Gastrocnemius medialis (tissue), 4 donors: ENCODE measurements around the gene FLT3LG. TPM values are rescaled to one million over a fixed set of nuclear protein-coding genes. Genes with fewer than 3 reads are reported as not detected.

Experiments used
- ATAC-seq, 2 donors: fragments of 150-250 bp; one replicate each; pipeline ENCODE4 v1.9.1; 2016
- DNase-seq, 2 donors: peaks; one replicate each; pipeline ENCODE4 v3.0.0-alpha.2; 2019
- H3K27ac ChIP-seq, 4 donors: fragments of 200-600 bp; sonication (generic); 1 replicate in 1 of 4; 2 replicates in 3 of 4; pipeline ENCODE4 v1.5.1; 2016 to 2018; ENCODE audit warnings: mild to moderate bottlenecking in 2 of 4, moderate library complexity in 1 of 4
- H3K27me3 ChIP-seq, 3 donors: fragments of 200-600 bp; sonication (generic) in 2 of 3; 1 replicate in 1 of 3; 2 replicates in 2 of 3; pipeline versions ENCODE4 v1.5.1 to v1.6.0; 2016 to 2019; ENCODE audit warnings: mild to moderate bottlenecking in 1 of 3, moderate library complexity in 1 of 3
- H3K36me3 ChIP-seq, 2 donors: fragments of 200-600 bp; sonication (generic) in 1 of 2; one replicate each; pipeline ENCODE4 v1.5.1; 2017 to 2018
- H3K4me1 ChIP-seq, 2 donors: fragments of 200-600 bp; sonication (generic) in 1 of 2; one replicate each; pipeline ENCODE4 v1.5.1; 2016 to 2017; ENCODE audit warnings: mild to moderate bottlenecking in 2 of 2
- H3K4me3 ChIP-seq, 4 donors: fragments of 200-600 bp; sonication (generic) in 3 of 4; 1 replicate in 1 of 4; 2 replicates in 3 of 4; pipeline ENCODE4 v1.5.1; 2016 to 2019; ENCODE audit warnings: mild to moderate bottlenecking in 2 of 4
- H3K9me3 ChIP-seq, 3 donors: fragments of 200-600 bp; sonication (generic) in 2 of 3; 1 replicate in 1 of 3; 2 replicates in 2 of 3; pipeline ENCODE4 v1.5.1; 2016 to 2019
- CTCF ChIP-seq, 5 experiments: fragments of 450-650 bp in 3 of 5; fragments of 200-600 bp in 2 of 5; sonication (generic) in 2 of 5; IDR thresholded peaks in 4 of 5; conservative IDR thresholded peaks in 1 of 5; 1 replicate in 4 of 5; 2 replicates in 1 of 5; pipeline ENCODE4 v1.5.1; 2016 to 2019; ENCODE audit warnings: antibody characterized with exemption in 5 of 5, mild to moderate bottlenecking in 3 of 5, moderate library complexity in 3 of 5
- POLR2A ChIP-seq, 2 donors: fragments of 450-650 bp; IDR thresholded peaks; one replicate each; pipeline ENCODE4 v1.6.1; 2017; ENCODE audit warnings: antibody characterized with exemption in 2 of 2, mild to moderate bottlenecking in 2 of 2, moderate library complexity in 2 of 2
- in situ Hi-C, 4 donors: fragments of 200-750 bp; cut with MboI; loops; one replicate each; pipeline versions ENCODE4 v1.15.0 to v1.8.0; 2017; ENCODE audit warnings: low sequenced_read_pairs in 4 of 4
- intact Hi-C: fragments of 100-400 bp; cut with DNase I; formaldehyde crosslinking; loops from one replicate; pipeline ENCODE4 v1.15.1; 2023; ENCODE audit warnings: low total_unique reads
- total RNA-seq, 4 donors: library from RNA; depleted of rRNA; stranded (reverse); fragments of >200 nt; gene quantifications; one replicate each; pipeline versions ENCODE4 v1.1.0 to v1.2.3, GENCODE V29; 2016

FLT3LG gene
- total RNA-seq, 4 donors from 2014 or later: 0.91 to 2.7 (median 1.2) TPM

- peak; percentile 80 to 84 for ATAC-seq
- Histone ChIP-seq H3K9me3 (no peaks in the 10 kb centered on the region), H3K4me1 (peaks cover 15 to 29% of the 10 kb centered on the region in 2 donors), H3K27me3 (no peaks in the 10 kb centered on the region), H3K36me3 (no peaks in the 10 kb centered on the region), H3K4me3 (peak within 1 kb of the TSS; percentile 61 to 100 (median 78)), H3K27ac (peak within 1 kb of the TSS; percentile 90 to 97 (median 96))
- DNase-seq: peak; percentile 98 to 99
- TF ChIP-seq POLR2A (IDR thresholded peaks at IDR 0.05) (peak; percentile 78 to 86), CTCF (IDR thresholded peaks at IDR 0.05 in 4 of 5, conservative IDR thresholded peaks at IDR 0.05 in 1 of 5) (no peak)
- in situ Hi-C loops (no loop called here), intact Hi-C loops (loop anchor here (1.0 to 5.0 kb wide), 7 partner anchors 34 to 1349 kb away; partner anchors contain the start of genes FUZ, PRMT1, RPL13A and RPS11)
Observed at GRCh38 chr19:49453013-49453756, 20.8 kb upstream of the FLT3LG start, which contains the start of gene ALDH16A1. ALDH16A1 (plus strand) TSS chr19:49453225; CDS start chr19:49453332, 107 bp downstream.

GRCh38 chr19:49453757-49454240 lies 20.2 kb upstream of the FLT3LG start:
- peak overlapping the region; percentile 90 to 97 (median 96) for H3K27ac ChIP-seq
- H3K4me1 ChIP-seq: peaks cover 15 to 29% of the 10 kb centered on the region in 2 donors
- ATAC-seq: peak in 1 of 2 donors; percentile 4
- H3K9me3 ChIP-seq: no peaks in the 10 kb centered on the region
- in situ Hi-C loops: no loop called here
- TF ChIP-seq CTCF (IDR thresholded peaks at IDR 0.05 in 4 of 5, conservative IDR thresholded peaks at IDR 0.05 in 1 of 5) (no peak), POLR2A (IDR thresholded peaks at IDR 0.05) (no peak)
- no peaks in the 10 kb centered on the region for H3K36me3 ChIP-seq
- no peaks in the 10 kb centered on the region for H3K27me3 ChIP-seq
- intact Hi-C loops: loop anchor here (1.0 to 5.0 kb wide), 7 partner anchors 34 to 1349 kb away; partner anchors contain the start of genes FUZ, PRMT1, RPL13A and RPS11
- DNase-seq: no peak
- peak overlapping the region; percentile 61 to 100 (median 78) for H3K4me3 ChIP-seq

- H3K4me1 ChIP-seq: peaks cover 10 to 19% of the 10 kb centered on the region in 2 donors
- in situ Hi-C loops: no loop called here
- ATAC-seq (no peak), DNase-seq (no peak)
- intact Hi-C loops: no loop called here
- no peaks in the 10 kb centered on the region for H3K27me3 ChIP-seq
- H3K36me3 ChIP-seq: no peaks in the 10 kb centered on the region
- TF ChIP-seq CTCF (IDR thresholded peaks at IDR 0.05 in 4 of 5, conservative IDR thresholded peaks at IDR 0.05 in 1 of 5) (no peak), POLR2A (IDR thresholded peaks at IDR 0.05) (no peak)
- no peak overlapping the region for H3K4me3 ChIP-seq
- H3K27ac ChIP-seq: peak overlapping the region; percentile 57 to 72 (median 64)
- H3K9me3 ChIP-seq: no peaks in the 10 kb centered on the region
Observed at GRCh38 chr19:49455773-49456172, 18.2 kb upstream of the FLT3LG start.

- Histone ChIP-seq H3K36me3 (no peaks in the 10 kb centered on the region), H3K27ac (peak overlapping the region; percentile 57 to 72 (median 64)), H3K4me1 (peaks cover 10 to 17% of the 10 kb centered on the region in 2 donors), H3K9me3 (no peaks in the 10 kb centered on the region), H3K27me3 (no peaks in the 10 kb centered on the region), H3K4me3 (no peak overlapping the region)
- TF ChIP-seq POLR2A (IDR thresholded peaks at IDR 0.05) (no peak), CTCF (IDR thresholded peaks at IDR 0.05 in 4 of 5, conservative IDR thresholded peaks at IDR 0.05 in 1 of 5) (no peak)
- in situ Hi-C loops (no loop called here), intact Hi-C loops (no loop called here)
- DNase-seq (no peak), ATAC-seq (no peak)
Observed at GRCh38 chr19:49456326-49456725, 17.7 kb upstream of the FLT3LG start.
